ENCODE data around the gene CCDC24.

Gene CCDC24

GRCh38 chr1:44002606-44003157, 11.3 kb downstream of the CCDC24 start:
- H2AFZ ChIP-seq (ENCODE audit: low read depth, low read length) = no peak overlapping the region
- no peaks in the 10 kb centered on the region for H3K9me3 ChIP-seq (ENCODE audit: low read length)
- H3K4me3 ChIP-seq (ENCODE audit: low read length) = no peak overlapping the region
- H3K27me3 ChIP-seq (ENCODE audit: insufficient read depth, low read length) = no peaks in the 10 kb centered on the region
- H3K4me1 ChIP-seq (ENCODE audit: insufficient read depth, low read length) = peaks cover 3% of the 10 kb centered on the region
- no peaks in the 10 kb centered on the region for H3K36me3 ChIP-seq (ENCODE audit: insufficient read depth, low read length)

GRCh38 chr1:44008259-44008658, 16.9 kb downstream of the CCDC24 start:
- H3K4me3 ChIP-seq (ENCODE audit: low read length) = no peak overlapping the region
- no peaks in the 10 kb centered on the region for H3K27me3 ChIP-seq (ENCODE audit: insufficient read depth, low read length)
- H3K4me1 ChIP-seq (ENCODE audit: insufficient read depth, low read length) = no peaks in the 10 kb centered on the region
- no peak overlapping the region for H2AFZ ChIP-seq (ENCODE audit: low read depth, low read length)
- no peaks in the 10 kb centered on the region for H3K36me3 ChIP-seq (ENCODE audit: insufficient read depth, low read length)
- no peaks in the 10 kb centered on the region for H3K9me3 ChIP-seq (ENCODE audit: low read length)

- Histone ChIP-seq H3K36me3 (ENCODE audit: insufficient read depth, low read length) (no peaks in the 10 kb centered on the region), H3K4me1 (ENCODE audit: insufficient read depth, low read length) (peaks cover 10% of the 10 kb centered on the region), H3K4me3 (ENCODE audit: low read length) (no peak overlapping the region), H3K27me3 (ENCODE audit: insufficient read depth, low read length) (no peaks in the 10 kb centered on the region), H2AFZ (ENCODE audit: low read depth, low read length) (no peak overlapping the region), H3K9me3 (ENCODE audit: low read length) (no peaks in the 10 kb centered on the region)
Observed at GRCh38 chr1:44010935-44011471, 19.6 kb downstream of the CCDC24 start.

- H2AFZ ChIP-seq (ENCODE audit: low read depth, low read length) = no peak overlapping the region
- H3K4me1 ChIP-seq (ENCODE audit: insufficient read depth, low read length) = peaks cover 24% of the 10 kb centered on the region
- no peak overlapping the region for H3K4me3 ChIP-seq (ENCODE audit: low read length)
- H3K27me3 ChIP-seq (ENCODE audit: insufficient read depth, low read length) = no peaks in the 10 kb centered on the region
- no peaks in the 10 kb centered on the region for H3K9me3 ChIP-seq (ENCODE audit: low read length)
- no peaks in the 10 kb centered on the region for H3K36me3 ChIP-seq (ENCODE audit: insufficient read depth, low read length)
Observed at GRCh38 chr1:44012404-44012803, 21.0 kb downstream of the CCDC24 start.

- Histone ChIP-seq H3K9me3 (ENCODE audit: low read length) (no peaks in the 10 kb centered on the region), H2AFZ (ENCODE audit: low read depth, low read length) (no peak overlapping the region), H3K4me1 (ENCODE audit: insufficient read depth, low read length) (peaks cover 27% of the 10 kb centered on the region), H3K4me3 (ENCODE audit: low read length) (no peak overlapping the region), H3K36me3 (ENCODE audit: insufficient read depth, low read length) (no peaks in the 10 kb centered on the region), H3K27me3 (ENCODE audit: insufficient read depth, low read length) (no peaks in the 10 kb centered on the region)
Observed at GRCh38 chr1:44012941-44013609, 21.7 kb downstream of the CCDC24 start.

- Histone ChIP-seq H3K27me3 (ENCODE audit: insufficient read depth, low read length) (no peaks in the 10 kb centered on the region), H3K4me3 (ENCODE audit: low read length) (no peak overlapping the region), H3K4me1 (ENCODE audit: insufficient read depth, low read length) (peaks cover 27% of the 10 kb centered on the region), H2AFZ (ENCODE audit: low read depth, low read length) (no peak overlapping the region), H3K9me3 (ENCODE audit: low read length) (no peaks in the 10 kb centered on the region), H3K36me3 (ENCODE audit: insufficient read depth, low read length) (no peaks in the 10 kb centered on the region)
Observed at GRCh38 chr1:44013949-44014348, 22.6 kb downstream of the CCDC24 start.

GRCh38 chr1:44014365-44015104, 23.1 kb downstream of the CCDC24 start:
- Histone ChIP-seq H3K36me3 (ENCODE audit: insufficient read depth, low read length) (no peaks in the 10 kb centered on the region), H3K4me3 (ENCODE audit: low read length) (no peak overlapping the region), H3K4me1 (ENCODE audit: insufficient read depth, low read length) (peaks cover 27% of the 10 kb centered on the region), H3K27me3 (ENCODE audit: insufficient read depth, low read length) (no peaks in the 10 kb centered on the region), H2AFZ (ENCODE audit: low read depth, low read length) (no peak overlapping the region), H3K9me3 (ENCODE audit: low read length) (no peaks in the 10 kb centered on the region)

GRCh38 chr1:44015206-44015605, 23.8 kb downstream of the CCDC24 start:
- peaks cover 27% of the 10 kb centered on the region for H3K4me1 ChIP-seq (ENCODE audit: insufficient read depth, low read length)
- no peaks in the 10 kb centered on the region for H3K36me3 ChIP-seq (ENCODE audit: insufficient read depth, low read length)
- no peaks in the 10 kb centered on the region for H3K27me3 ChIP-seq (ENCODE audit: insufficient read depth, low read length)
- H2AFZ ChIP-seq (ENCODE audit: low read depth, low read length) = no peak overlapping the region
- H3K4me3 ChIP-seq (ENCODE audit: low read length) = no peak overlapping the region
- H3K9me3 ChIP-seq (ENCODE audit: low read length) = no peaks in the 10 kb centered on the region

- no peaks in the 10 kb centered on the region for H3K27me3 ChIP-seq (ENCODE audit: insufficient read depth, low read length)
- no peaks in the 10 kb centered on the region for H3K36me3 ChIP-seq (ENCODE audit: insufficient read depth, low read length)
- no peak overlapping the region for H2AFZ ChIP-seq (ENCODE audit: low read depth, low read length)
- peaks cover 27% of the 10 kb centered on the region for H3K4me1 ChIP-seq (ENCODE audit: insufficient read depth, low read length)
- no peak overlapping the region for H3K4me3 ChIP-seq (ENCODE audit: low read length)
- H3K9me3 ChIP-seq (ENCODE audit: low read length) = no peaks in the 10 kb centered on the region
Observed at GRCh38 chr1:44016041-44016889, 24.9 kb downstream of the CCDC24 start.

GRCh38 chr1:44016890-44017400, 25.5 kb downstream of the CCDC24 start:
- H3K4me1 ChIP-seq (ENCODE audit: insufficient read depth, low read length) = peaks cover 27% of the 10 kb centered on the region
- H2AFZ ChIP-seq (ENCODE audit: low read depth, low read length) = no peak overlapping the region
- no peaks in the 10 kb centered on the region for H3K27me3 ChIP-seq (ENCODE audit: insufficient read depth, low read length)
- H3K36me3 ChIP-seq (ENCODE audit: insufficient read depth, low read length) = no peaks in the 10 kb centered on the region
- H3K9me3 ChIP-seq (ENCODE audit: low read length) = no peaks in the 10 kb centered on the region
- no peak overlapping the region for H3K4me3 ChIP-seq (ENCODE audit: low read length)

- H3K27me3 ChIP-seq (ENCODE audit: insufficient read depth, low read length) = no peaks in the 10 kb centered on the region
- no peak overlapping the region for H3K4me3 ChIP-seq (ENCODE audit: low read length)
- no peak overlapping the region for H2AFZ ChIP-seq (ENCODE audit: low read depth, low read length)
- no peaks in the 10 kb centered on the region for H3K36me3 ChIP-seq (ENCODE audit: insufficient read depth, low read length)
- H3K4me1 ChIP-seq (ENCODE audit: insufficient read depth, low read length) = peaks cover 27% of the 10 kb centered on the region
- H3K9me3 ChIP-seq (ENCODE audit: low read length) = no peaks in the 10 kb centered on the region
Observed at GRCh38 chr1:44019466-44019948, 28.1 kb downstream of the CCDC24 start.

GRCh38 chr1:44020464-44020863, 29.1 kb downstream of the CCDC24 start:
- no peak overlapping the region for H2AFZ ChIP-seq (ENCODE audit: low read depth, low read length)
- peaks cover 22% of the 10 kb centered on the region for H3K4me1 ChIP-seq (ENCODE audit: insufficient read depth, low read length)
- no peaks in the 10 kb centered on the region for H3K36me3 ChIP-seq (ENCODE audit: insufficient read depth, low read length)
- no peak overlapping the region for H3K4me3 ChIP-seq (ENCODE audit: low read length)
- H3K27me3 ChIP-seq (ENCODE audit: insufficient read depth, low read length) = no peaks in the 10 kb centered on the region
- H3K9me3 ChIP-seq (ENCODE audit: low read length) = no peaks in the 10 kb centered on the region
